22Rv1 (cell line): ENCODE measurements around the gene FOXO1.

Experiments
- ZFX ChIP-seq: fragments of 450-650 bp; IDR thresholded peaks from 2 replicates; pipeline ENCODE4 v1.6.1; 2017; ENCODE audit warnings: antibody characterized with exemption, borderline replicate concordance
- TF ChIP-seq, protein P1 (sequence below): fragments of 450-650 bp; IDR thresholded peaks from 2 replicates; pipeline ENCODE4 v1.5.1; 2017; ENCODE audit warnings: mild to moderate bottlenecking

DNA sequence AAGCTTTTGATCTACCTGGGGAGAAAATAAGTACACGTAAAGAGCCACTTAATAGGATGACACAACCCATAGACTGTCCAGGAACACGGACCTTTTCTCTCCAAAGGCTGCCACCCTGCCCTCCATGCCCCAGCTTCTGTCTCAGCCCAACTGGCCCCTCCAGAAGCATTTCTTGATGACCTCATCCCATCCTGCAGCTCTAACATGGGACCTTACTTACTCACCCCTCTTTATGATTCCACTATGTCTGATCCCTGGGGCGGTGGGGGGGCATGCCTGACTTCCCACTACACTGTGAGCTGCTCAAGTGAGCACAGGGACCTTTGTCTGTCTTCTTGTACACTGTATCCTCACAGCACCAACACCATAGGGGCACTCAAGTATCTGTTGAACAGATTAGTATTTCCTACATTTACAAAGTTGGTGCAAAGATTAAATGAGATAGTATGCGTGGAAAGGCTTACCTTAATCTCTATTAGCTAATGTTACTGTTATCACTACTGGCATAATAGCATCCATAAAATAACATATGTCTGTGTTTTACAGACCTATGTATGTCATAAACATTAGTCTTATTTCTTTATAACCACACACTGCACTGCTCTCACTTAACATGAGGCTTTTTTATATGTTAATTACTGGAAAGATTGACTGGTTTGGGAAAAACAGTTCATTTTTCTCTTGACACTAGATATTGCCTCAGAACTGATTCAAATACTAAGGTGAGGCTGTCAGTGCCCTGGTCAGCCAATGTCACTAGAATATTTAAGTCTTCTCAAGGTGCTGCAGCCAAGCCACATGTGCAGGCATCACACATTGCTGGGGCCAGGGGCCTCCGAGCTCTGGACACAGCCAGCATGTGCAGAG is 100.9 kb downstream of the FOXO1 start:
- TF ChIP-seq, protein P1, sequence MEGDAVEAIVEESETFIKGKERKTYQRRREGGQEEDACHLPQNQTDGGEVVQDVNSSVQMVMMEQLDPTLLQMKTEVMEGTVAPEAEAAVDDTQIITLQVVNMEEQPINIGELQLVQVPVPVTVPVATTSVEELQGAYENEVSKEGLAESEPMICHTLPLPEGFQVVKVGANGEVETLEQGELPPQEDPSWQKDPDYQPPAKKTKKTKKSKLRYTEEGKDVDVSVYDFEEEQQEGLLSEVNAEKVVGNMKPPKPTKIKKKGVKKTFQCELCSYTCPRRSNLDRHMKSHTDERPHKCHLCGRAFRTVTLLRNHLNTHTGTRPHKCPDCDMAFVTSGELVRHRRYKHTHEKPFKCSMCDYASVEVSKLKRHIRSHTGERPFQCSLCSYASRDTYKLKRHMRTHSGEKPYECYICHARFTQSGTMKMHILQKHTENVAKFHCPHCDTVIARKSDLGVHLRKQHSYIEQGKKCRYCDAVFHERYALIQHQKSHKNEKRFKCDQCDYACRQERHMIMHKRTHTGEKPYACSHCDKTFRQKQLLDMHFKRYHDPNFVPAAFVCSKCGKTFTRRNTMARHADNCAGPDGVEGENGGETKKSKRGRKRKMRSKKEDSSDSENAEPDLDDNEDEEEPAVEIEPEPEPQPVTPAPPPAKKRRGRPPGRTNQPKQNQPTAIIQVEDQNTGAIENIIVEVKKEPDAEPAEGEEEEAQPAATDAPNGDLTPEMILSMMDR, result no peak
- TF ChIP-seq ZFX, result no peak
